Measurements from ENCODE around the gene ECPAS. TPM values are rescaled to one million over a fixed set of nuclear protein-coding genes. Genes with fewer than 3 reads are reported as not detected.

ECPAS gene
- total RNA-seq, 1 experiment from 2014 or later = 106 TPM

DNA sequence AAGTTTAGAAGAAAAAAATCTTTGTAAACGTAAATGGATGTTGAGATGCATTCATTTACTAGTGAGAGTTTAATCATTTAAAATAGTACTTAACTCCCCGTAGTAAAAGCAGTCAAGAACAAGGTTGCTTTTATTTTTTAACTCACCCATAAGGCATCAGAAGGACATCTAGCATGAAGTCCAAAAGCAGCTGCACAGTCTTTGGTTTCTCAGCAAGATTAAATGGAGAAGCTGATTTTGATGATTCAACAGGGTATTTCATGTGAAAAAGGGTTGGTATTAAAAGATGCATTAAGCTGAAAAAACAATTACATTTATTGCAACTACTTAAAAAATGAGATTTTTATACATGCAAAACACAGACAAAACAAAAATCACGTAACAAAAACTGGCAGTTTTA is 44.0 kb downstream of the ECPAS start:
- no peak overlapping the region for H3K27ac ChIP-seq (ENCODE audit: insufficient read length, low read depth, low read length)
- H3K27ac Mint-ChIP-seq = peak overlapping the region in 1 of 3 experiments; percentile 75; a peak in 2 of 7 replicates
- WGBS (ENCODE audit: extremely low coverage, insufficient read length, low lambda C conversion rate) = no CpG with 5 or more reads among the region's 3 CpGs

More for the DNA sequence above, 44.0 kb downstream of the ECPAS start:
- Mint-ChIP-seq H3K4me1 (peaks cover 9 to 12% of the 10 kb centered on the region in 2 experiments), H3K4me3 (no peak overlapping the region), H3K9me3 (no peaks in the 10 kb centered on the region), H3K36me3 (ENCODE audit: insufficient read depth in 1 of 3, low read depth in 3 of 3) (peaks cover 31 to 79% (median 54%) of the 10 kb centered on the region in 3 experiments; a peak in 6 of 7 replicates), H3K27me3 (ENCODE audit: low read depth) (no peaks in the 10 kb centered on the region)
- H4K8ac ChIP-seq (replicated peaks; ENCODE audit: insufficient read length, low read depth, low read length) = no peak overlapping the region
- DNase-seq = no peak
- no peak overlapping the region for H2AFZ ChIP-seq (ENCODE audit: low read length)
- H3K4me2 ChIP-seq (ENCODE audit: insufficient read depth, insufficient read length, low read length) = no peak overlapping the region
- no peaks in the 10 kb centered on the region for H4K20me1 ChIP-seq (ENCODE audit: control insufficient read depth, insufficient read depth, insufficient read length)
- H3K9me3 ChIP-seq (ENCODE audit: control insufficient read depth, low read depth, low read length) = no peaks in the 10 kb centered on the region
- H3K23me2 ChIP-seq (ENCODE audit: insufficient read length, low read depth, low read length, poor library complexity, severe bottlenecking) = no peaks in the 10 kb centered on the region
- no peak overlapping the region for H4K91ac ChIP-seq (ENCODE audit: insufficient read length, low read depth, low read length)
- TF ChIP-seq, protein P1, sequence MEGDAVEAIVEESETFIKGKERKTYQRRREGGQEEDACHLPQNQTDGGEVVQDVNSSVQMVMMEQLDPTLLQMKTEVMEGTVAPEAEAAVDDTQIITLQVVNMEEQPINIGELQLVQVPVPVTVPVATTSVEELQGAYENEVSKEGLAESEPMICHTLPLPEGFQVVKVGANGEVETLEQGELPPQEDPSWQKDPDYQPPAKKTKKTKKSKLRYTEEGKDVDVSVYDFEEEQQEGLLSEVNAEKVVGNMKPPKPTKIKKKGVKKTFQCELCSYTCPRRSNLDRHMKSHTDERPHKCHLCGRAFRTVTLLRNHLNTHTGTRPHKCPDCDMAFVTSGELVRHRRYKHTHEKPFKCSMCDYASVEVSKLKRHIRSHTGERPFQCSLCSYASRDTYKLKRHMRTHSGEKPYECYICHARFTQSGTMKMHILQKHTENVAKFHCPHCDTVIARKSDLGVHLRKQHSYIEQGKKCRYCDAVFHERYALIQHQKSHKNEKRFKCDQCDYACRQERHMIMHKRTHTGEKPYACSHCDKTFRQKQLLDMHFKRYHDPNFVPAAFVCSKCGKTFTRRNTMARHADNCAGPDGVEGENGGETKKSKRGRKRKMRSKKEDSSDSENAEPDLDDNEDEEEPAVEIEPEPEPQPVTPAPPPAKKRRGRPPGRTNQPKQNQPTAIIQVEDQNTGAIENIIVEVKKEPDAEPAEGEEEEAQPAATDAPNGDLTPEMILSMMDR (conservative IDR thresholded peaks at IDR 0.05) = no peak
- no peak overlapping the region for H2BK120ac ChIP-seq (ENCODE audit: low read depth, low read length, poor library complexity, severe bottlenecking)
- no peak overlapping the region for H2BK15ac ChIP-seq (ENCODE audit: low read depth, low read length)
- H4K5ac ChIP-seq (ENCODE audit: insufficient read length, low read depth, low read length) = no peak overlapping the region
- no peak overlapping the region for H2BK5ac ChIP-seq (ENCODE audit: insufficient read length, low read length)
- no peak overlapping the region for H2BK12ac ChIP-seq (ENCODE audit: insufficient read length, low read depth, low read length)
- H3K79me2 ChIP-seq (ENCODE audit: insufficient read depth, low read length) = no peaks in the 10 kb centered on the region
- H2AK5ac ChIP-seq (ENCODE audit: insufficient read length, low read length) = no peak overlapping the region
- H2BK20ac ChIP-seq (ENCODE audit: low read depth, low read length, poor library complexity, severe bottlenecking) = no peak overlapping the region
- H3K23ac ChIP-seq (ENCODE audit: insufficient read length, low read depth, low read length) = no peak overlapping the region
- no peak overlapping the region for H3T11ph ChIP-seq (ENCODE audit: low read length)
- no peak overlapping the region for H3K18ac ChIP-seq (ENCODE audit: insufficient read length, low read depth, low read length)
- peak overlapping the region; percentile 26 for H3K9ac ChIP-seq (ENCODE audit: extremely low read depth, insufficient read length, low read length)
- no peaks in the 10 kb centered on the region for H3K4me1 ChIP-seq (ENCODE audit: insufficient read depth, low read length)
- no peak overlapping the region for H3K56ac ChIP-seq (ENCODE audit: insufficient read length, low read depth, low read length)
- no peaks in the 10 kb centered on the region for H3K27me3 ChIP-seq (ENCODE audit: insufficient read depth, low read length)
- H3K14ac ChIP-seq (ENCODE audit: insufficient read depth, low read length) = no peak overlapping the region
- H3K79me1 ChIP-seq (ENCODE audit: insufficient read depth, low read depth, low read length, poor library complexity, severe bottlenecking) = no peaks in the 10 kb centered on the region
- H3K4ac ChIP-seq (ENCODE audit: low read depth, low read length) = no peak overlapping the region
